NCI-H2227 (cell line): ENCODE data around the gene RAB34.

ENCODE experiments used
- DNase-seq: peaks from one replicate; lab custom pipeline; 2025; ENCODE audit not compliant: unreplicated experiment; lab: John Stamatoyannopoulos, UW

Gene RAB34

GRCh38 chr17:28688481-28688880, 29.2 kb downstream of the RAB34 start:
- no peak for DNase-seq

GRCh38 chr17:28686296-28686695, 31.4 kb downstream of the RAB34 start:
- DNase-seq: no peak

- no peak for DNase-seq
These were observed 32.3 kb downstream of the RAB34 start for GRCh38 chr17:28685366-28685765.

GRCh38 chr17:28684963-28685362, 32.7 kb downstream of the RAB34 start:
- DNase-seq: no peak

- no peak for DNase-seq
These were observed 35.0 kb downstream of the RAB34 start for GRCh38 chr17:28682655-28683054.

- DNase-seq: no peak
These were observed 41.7 kb downstream of the RAB34 start for GRCh38 chr17:28675980-28676379.

- no peak for DNase-seq
These were observed 42.2 kb downstream of the RAB34 start for GRCh38 chr17:28675490-28675889.

- DNase-seq: no peak
These were observed 47.8 kb downstream of the RAB34 start for GRCh38 chr17:28669918-28670317.

GRCh38 chr17:28667870-28668269, 49.8 kb downstream of the RAB34 start:
- no peak for DNase-seq

GRCh38 chr17:28665994-28666393, 51.7 kb downstream of the RAB34 start:
- no peak for DNase-seq
